A549 (cell line): ENCODE results near the gene EPB41L4A. TPM values are rescaled to one million over a fixed set of nuclear protein-coding genes. Genes with fewer than 3 reads are reported as not detected.
"Not testable (repeated sequence)": the region's sequence is repeated elsewhere in the genome, so short reads cannot be mapped to it uniquely, and the experiment has no call there.

Source experiments
- ATAC-seq, 2 experiments: fragments of 200-7000 bp in 1 of 2; fragments of >200 bp in 1 of 2; cut with Nextera tagmentation in 1 of 2; cut with Tn5 transposase in 1 of 2; 3 replicates each; pipeline versions ENCODE4 v1.8.0 to v1.9.1; 2018 to 2020; ENCODE audit warnings: mild to moderate bottlenecking in 1 of 2, moderate library complexity in 1 of 2
- CTCF ChIA-PET: fragments of 300-600 bp; sonication (Branson Sonifier 250); formaldehyde crosslinking; extraction: SDS; loops from one replicate; lab custom pipeline; 2021; ENCODE audit warnings: antibody characterized with exemption, inconsistent platforms; lab: Yijun Ruan, JAX
- POLR2A ChIA-PET: fragments of 350-600 bp; formaldehyde crosslinking; extraction: SDS; loops from one replicate; lab custom pipeline; 2021; ENCODE audit warnings: antibody characterized with exemption, inconsistent platforms; lab: Yijun Ruan, JAX
- DNase-seq, 2 experiments: peaks; one replicate each; pipeline versions ENCODE4 v3.0.0 to v3.0.0-alpha.2; 2011 to 2016; ENCODE audit warnings: low read depth in 1 of 2, low spot score in 1 of 2
- FAIRE-seq: peaks from 2 replicates; lab custom pipeline; 2011; peaks lifted over from hg19 to GRCh38; lab: Jason Lieb, UNC
- H3K27ac ChIP-seq, 2 experiments: fragments of >200 bp; sonication (Bioruptor Twin); formaldehyde crosslinking; 3 replicates each; pipeline ENCODE4 v1.5.1; 2016 to 2017
- H3K4me1 ChIP-seq: fragments of >200 bp; sonication (Bioruptor Twin); formaldehyde crosslinking; 3 replicates; pipeline ENCODE4 v1.6.1; 2016
- H3K4me2 ChIP-seq: fragments of >200 bp; sonication (Bioruptor Twin); formaldehyde crosslinking; 3 replicates; pipeline ENCODE4 v1.6.1; 2016
- H3K4me3 ChIP-seq: fragments of >200 bp; sonication (Bioruptor Twin); formaldehyde crosslinking; 3 replicates; pipeline ENCODE4 v1.5.1; 2016
- H3K9me3 ChIP-seq: fragments of >200 bp; sonication (Bioruptor Twin); formaldehyde crosslinking; 3 replicates; pipeline ENCODE4 v1.6.1; 2016
- ATOH8 ChIP-seq: fragments of 250-450 bp; sonication (Bioruptor Pico); IDR thresholded peaks from 2 replicates; pipeline ENCODE4 v1.5.0; 2020; ENCODE audit warnings: low read depth, mild to moderate bottlenecking, moderate library complexity
- BCL3 ChIP-seq: fragments of >200 bp; sonication (Bioruptor Twin); formaldehyde crosslinking; IDR thresholded peaks from 3 replicates; pipeline ENCODE4 v1.6.1; 2016
- BHLHE40 ChIP-seq: IDR thresholded peaks from 2 replicates; pipeline ENCODE4 v1.6.1; 2012; ENCODE audit warnings: low read depth, low read length, inconsistent platforms
- CHD2 ChIP-seq: fragments of 150-350 bp; IDR thresholded peaks from 2 replicates; pipeline ENCODE4 v1.6.1; 2014; ENCODE audit warnings: low read length; ENCODE audit not compliant: partially characterized antibody
- EHF ChIP-seq: fragments of 250-450 bp; sonication (Bioruptor Pico); IDR thresholded peaks from 2 replicates; pipeline ENCODE4 v1.5.0; 2020; ENCODE audit warnings: mild to moderate bottlenecking
- EHMT2 ChIP-seq: fragments of 200-600 bp; sonication (generic); IDR thresholded peaks from 2 replicates; pipeline ENCODE4 v1.6.1; 2016; ENCODE audit warnings: antibody characterized with exemption, low read depth, mild to moderate bottlenecking, moderate library complexity
- ESRRA ChIP-seq: fragments of 150-350 bp; IDR thresholded peaks from 2 replicates; pipeline ENCODE4 v1.6.1; 2014; ENCODE audit warnings: mild to moderate bottlenecking, low read length, borderline replicate concordance
- FOSL2 ChIP-seq, 2 experiments: fragments of 450-650 bp in 1 of 2; fragments of >200 bp in 1 of 2; sonication (Bioruptor Twin) in 1 of 2; formaldehyde crosslinking; IDR thresholded peaks; 2 replicates each; pipeline versions ENCODE4 v1.5.0 to v1.6.1; 2016 to 2020; ENCODE audit warnings: mild to moderate bottlenecking in 1 of 2, moderate library complexity in 1 of 2
- FOXS1 ChIP-seq: fragments of 250-450 bp; sonication (Bioruptor Pico); IDR thresholded peaks from 2 replicates; pipeline ENCODE4 v1.5.0; 2020; ENCODE audit warnings: mild to moderate bottlenecking, moderate library complexity
- HMGXB4 ChIP-seq: fragments of 250-450 bp; sonication (Bioruptor Pico); IDR thresholded peaks from 2 replicates; pipeline ENCODE4 v1.5.0; 2021; ENCODE audit warnings: mild to moderate bottlenecking, moderate library complexity, borderline replicate concordance
- HOXA7 ChIP-seq: fragments of 250-450 bp; sonication (Bioruptor Pico); IDR thresholded peaks from 2 replicates; pipeline ENCODE4 v1.5.0; 2020; ENCODE audit warnings: mild to moderate bottlenecking, moderate library complexity
- HOXB13 ChIP-seq: fragments of 250-450 bp; sonication (Bioruptor Pico); IDR thresholded peaks from 2 replicates; pipeline ENCODE4 v1.5.0; 2020; ENCODE audit warnings: low read depth, mild to moderate bottlenecking, moderate library complexity
- KDM1A ChIP-seq: fragments of 200-600 bp; sonication (generic); IDR thresholded peaks from 2 replicates; pipeline ENCODE4 v1.6.1; 2016; ENCODE audit warnings: low read depth, mild to moderate bottlenecking
- NR3C1 ChIP-seq: fragments of >200 bp; sonication (Bioruptor Twin); formaldehyde crosslinking; IDR thresholded peaks from 3 replicates; pipeline ENCODE4 v1.6.1; 2017
- RAD21 ChIP-seq, 2 experiments: fragments of >200 bp in 1 of 2; sonication (Bioruptor Twin) in 1 of 2; formaldehyde crosslinking in 1 of 2; IDR thresholded peaks in 1 of 2; conservative IDR thresholded peaks in 1 of 2; 2 replicates in 1 of 2; 3 replicates in 1 of 2; pipeline ENCODE4 v1.6.1; 2012 to 2018; ENCODE audit warnings: inconsistent platforms in 1 of 2
- RCOR1 ChIP-seq: fragments of 150-350 bp; IDR thresholded peaks from 2 replicates; pipeline ENCODE4 v1.6.1; 2014; ENCODE audit warnings: antibody characterized with exemption, low read length, low read depth
- SMC3 ChIP-seq: fragments of >200 bp; sonication (Bioruptor Twin); formaldehyde crosslinking; IDR thresholded peaks from 3 replicates; pipeline ENCODE4 v1.6.1; 2018; ENCODE audit warnings: inconsistent platforms
- SREBF2 ChIP-seq: fragments of 450-650 bp; IDR thresholded peaks from 2 replicates; pipeline ENCODE4 v1.6.1; 2014; ENCODE audit warnings: mild to moderate bottlenecking, moderate library complexity
- TP53 ChIP-seq: fragments of 250-450 bp; sonication (Bioruptor Pico); IDR thresholded peaks from 2 replicates; pipeline ENCODE4 v1.5.0; 2021; ENCODE audit warnings: mild to moderate bottlenecking, moderate library complexity
- WGBS: methylation state at CpG from one replicate; pipeline ENCODE4 v1.1.6; 2017; ENCODE audit errors: missing lambda C conversion rate; 5-methylcytosine and 5-hydroxymethylcytosine counted together
- polyA plus RNA-seq, 4 experiments: library from polyadenylated mRNA; depleted of rRNA in 3 of 4; stranded (reverse); fragments of >200 nt; fragmentation: RNase III in 1 of 4; extraction: RNeasy Plus Mini Kit Qiagen cat#74134 plus additional on column Dnase treatment in 1 of 4; gene quantifications; 2 replicates in 3 of 4; 3 replicates in 1 of 4; pipeline ENCODE4 v1.2.3, GENCODE V29; 2011 to 2017

The EPB41L4A gene
- polyA plus RNA-seq, 2 of the 4 experiments (the other 2 are of a cell fraction), result 1.3 to 4.4 TPM

GRCh38 chr5:112447187-112447760, 28.2 kb upstream of the EPB41L4A start:
- H3K27ac ChIP-seq, DNase-seq, H3K4me1 ChIP-seq, H3K4me3 ChIP-seq, H3K4me2 ChIP-seq, FAIRE-seq, ATAC-seq, H3K9me3 ChIP-seq, POLR2A ChIA-PET, CTCF ChIA-PET: not testable (repeated sequence)
- WGBS, result 58% methylated on average over 10 of the region's 10 CpGs

- TF ChIP-seq NR3C1 (no peak), KDM1A (no peak), TP53 (no peak), FOXS1 (no peak), ATOH8 (CRISPR knock-in tag) (no peak), HMGXB4 (CRISPR knock-in tag) (no peak), HOXB13 (CRISPR knock-in tag) (no peak), EHMT2 (no peak)
- ChIA-PET CTCF (no interaction called here), POLR2A (no interaction called here)
- no peak for FAIRE-seq
- no peak for ATAC-seq
- Histone ChIP-seq H3K9me3 (no peaks in the 10 kb centered on the region; the same call in 2 of the 3 replicates), H3K4me1 (no peaks in the 10 kb centered on the region), H3K4me2 (no peak overlapping the region), H3K27ac (no peak overlapping the region), H3K4me3 (no peak overlapping the region)
- WGBS, result 51% methylated on average over 6 of the region's 6 CpGs
- DNase-seq, result no peak
Observed at GRCh38 chr5:112445626-112446350, 26.7 kb upstream of the EPB41L4A start.

- POLR2A ChIA-PET, CTCF ChIA-PET: not testable (repeated sequence)
Observed at GRCh38 chr5:112443932-112444331, 24.9 kb upstream of the EPB41L4A start.

GRCh38 chr5:112440031-112440430, 21.0 kb upstream of the EPB41L4A start:
- peaks cover 4% of the 10 kb centered on the region; the same call in 1 of the 3 replicates for H3K9me3 ChIP-seq
- no peak overlapping the region for H3K4me2 ChIP-seq
- ChIA-PET CTCF (no interaction called here), POLR2A (no interaction called here)
- no peak overlapping the region for H3K27ac ChIP-seq
- no peak for DNase-seq
- no peak overlapping the region for H3K4me3 ChIP-seq
- ATAC-seq, result no peak
- 50% methylated on average over 2 of the region's 2 CpGs for WGBS
- no peak for FAIRE-seq
- no peaks in the 10 kb centered on the region for H3K4me1 ChIP-seq
- TF ChIP-seq HOXA7 (CRISPR knock-in tag) (no peak), RCOR1 (no peak), RAD21 (conservative IDR thresholded peaks at IDR 0.05 in 1 of 2, IDR thresholded peaks at IDR 0.05 in 1 of 2) (no peak), ESRRA (no peak), EHF (no peak), CHD2 (no peak), SREBF2 (no peak), BHLHE40 (no peak), SMC3 (no peak), BCL3 (no peak), FOSL2 (IDR thresholded peaks at IDR 0.05) (no peak), FOSL2 (CRISPR knock-in tag; IDR thresholded peaks at IDR 0.05) (no peak)

More at GRCh38 chr5:112443932-112444331, 24.9 kb upstream of the EPB41L4A start:
- FAIRE-seq, H3K4me1 ChIP-seq, H3K4me3 ChIP-seq, DNase-seq, ATAC-seq, H3K4me2 ChIP-seq, H3K27ac ChIP-seq, H3K9me3 ChIP-seq: not testable (repeated sequence)
- WGBS, result 53% methylated on average over 10 of the region's 12 CpGs
